Colonic mucosa (tissue), 4 donors: Measurements from ENCODE around the gene RBBP7. TPM values are rescaled to one million over a fixed set of nuclear protein-coding genes. Genes with fewer than 3 reads are reported as not detected.

Experiments used
- DNase-seq: peaks from one replicate; pipeline ENCODE4 v3.0.0-alpha.2; 2020
- H3K27ac ChIP-seq: fragments of 200-600 bp; one replicate; pipeline ENCODE4 v1.8.0; 2021
- H3K27me3 ChIP-seq: fragments of 200-600 bp; one replicate; pipeline ENCODE4 v1.8.0; 2021
- H3K36me3 ChIP-seq: fragments of 200-600 bp; one replicate; pipeline ENCODE4 v1.8.0; 2021
- H3K4me1 ChIP-seq: fragments of 200-600 bp; one replicate; pipeline ENCODE4 v1.8.0; 2021; ENCODE audit warnings: mild to moderate bottlenecking
- H3K4me3 ChIP-seq: fragments of 200-600 bp; one replicate; pipeline ENCODE4 v1.8.0; 2021
- H3K9ac ChIP-seq, 2 donors: one replicate each; pipeline ENCODE4 v1.7.0; 2013; ENCODE audit warnings: control low read depth in 2 of 2, low read depth in 2 of 2, low read length in 2 of 2
- H3K9me3 ChIP-seq: fragments of 200-600 bp; one replicate; pipeline ENCODE4 v1.8.0; 2021
- intact Hi-C: fragments of 100-400 bp; cut with DNase I; formaldehyde crosslinking; loops from one replicate; pipeline ENCODE4 v1.14.1; 2022
- total RNA-seq, 2 donors: library from RNA; stranded (reverse); fragmentation: NEBNext Ultra II Directional in 1 of 2; extraction: Animal tissue kit (Norgen Biotek cat#: 25700) in 1 of 2; gene quantifications; one replicate each; pipeline ENCODE4 v1.2.1, GENCODE V29; 2021
- TF ChIP-seq, protein P1 (sequence below): fragments of 200-600 bp; IDR thresholded peaks from one replicate; pipeline ENCODE4 v1.8.0; 2022; ENCODE audit warnings: antibody characterized with exemption, mild to moderate bottlenecking
- donor health status: healthy.
- donor health status: DM: no; HTN: no; CAD: no.
- donor health status: DM: no; HTN: no; CAD: no.

Gene RBBP7
- total RNA-seq, 2 donors from 2014 or later, result 89.3 to 112 TPM

DNA sequence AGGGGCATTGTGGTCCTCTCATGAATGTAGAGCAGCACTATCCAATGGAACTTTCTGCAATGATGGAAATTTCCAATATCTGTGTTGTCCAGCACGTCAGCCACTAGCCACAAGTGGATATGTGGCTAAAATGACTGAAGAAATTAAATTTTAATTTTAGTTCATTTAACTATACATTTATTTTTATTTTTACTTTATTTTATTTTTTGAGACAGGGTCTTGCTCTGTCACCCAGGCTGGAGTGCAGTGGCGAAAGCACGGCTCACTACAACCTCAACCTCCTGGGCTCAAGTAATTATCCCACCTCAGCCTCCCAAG lies 13.3 kb upstream of the RBBP7 start:
- TF ChIP-seq, protein P1, sequence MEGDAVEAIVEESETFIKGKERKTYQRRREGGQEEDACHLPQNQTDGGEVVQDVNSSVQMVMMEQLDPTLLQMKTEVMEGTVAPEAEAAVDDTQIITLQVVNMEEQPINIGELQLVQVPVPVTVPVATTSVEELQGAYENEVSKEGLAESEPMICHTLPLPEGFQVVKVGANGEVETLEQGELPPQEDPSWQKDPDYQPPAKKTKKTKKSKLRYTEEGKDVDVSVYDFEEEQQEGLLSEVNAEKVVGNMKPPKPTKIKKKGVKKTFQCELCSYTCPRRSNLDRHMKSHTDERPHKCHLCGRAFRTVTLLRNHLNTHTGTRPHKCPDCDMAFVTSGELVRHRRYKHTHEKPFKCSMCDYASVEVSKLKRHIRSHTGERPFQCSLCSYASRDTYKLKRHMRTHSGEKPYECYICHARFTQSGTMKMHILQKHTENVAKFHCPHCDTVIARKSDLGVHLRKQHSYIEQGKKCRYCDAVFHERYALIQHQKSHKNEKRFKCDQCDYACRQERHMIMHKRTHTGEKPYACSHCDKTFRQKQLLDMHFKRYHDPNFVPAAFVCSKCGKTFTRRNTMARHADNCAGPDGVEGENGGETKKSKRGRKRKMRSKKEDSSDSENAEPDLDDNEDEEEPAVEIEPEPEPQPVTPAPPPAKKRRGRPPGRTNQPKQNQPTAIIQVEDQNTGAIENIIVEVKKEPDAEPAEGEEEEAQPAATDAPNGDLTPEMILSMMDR, result no peak
- H3K9me3 ChIP-seq, result no peaks in the 10 kb centered on the region
- no peak overlapping the region for H3K9ac ChIP-seq
- no peaks in the 10 kb centered on the region for H3K4me1 ChIP-seq
- H3K27me3 ChIP-seq, result peaks cover 4% of the 10 kb centered on the region
- intact Hi-C loops, result loop anchor here (5.0 kb wide), 1 partner anchor 164 kb away; no protein-coding TSS in a partner anchor
- H3K27ac ChIP-seq, result no peak overlapping the region
- H3K36me3 ChIP-seq, result no peaks in the 10 kb centered on the region
- no peak for DNase-seq
- peak overlapping the region; percentile 40 for H3K4me3 ChIP-seq

DNA sequence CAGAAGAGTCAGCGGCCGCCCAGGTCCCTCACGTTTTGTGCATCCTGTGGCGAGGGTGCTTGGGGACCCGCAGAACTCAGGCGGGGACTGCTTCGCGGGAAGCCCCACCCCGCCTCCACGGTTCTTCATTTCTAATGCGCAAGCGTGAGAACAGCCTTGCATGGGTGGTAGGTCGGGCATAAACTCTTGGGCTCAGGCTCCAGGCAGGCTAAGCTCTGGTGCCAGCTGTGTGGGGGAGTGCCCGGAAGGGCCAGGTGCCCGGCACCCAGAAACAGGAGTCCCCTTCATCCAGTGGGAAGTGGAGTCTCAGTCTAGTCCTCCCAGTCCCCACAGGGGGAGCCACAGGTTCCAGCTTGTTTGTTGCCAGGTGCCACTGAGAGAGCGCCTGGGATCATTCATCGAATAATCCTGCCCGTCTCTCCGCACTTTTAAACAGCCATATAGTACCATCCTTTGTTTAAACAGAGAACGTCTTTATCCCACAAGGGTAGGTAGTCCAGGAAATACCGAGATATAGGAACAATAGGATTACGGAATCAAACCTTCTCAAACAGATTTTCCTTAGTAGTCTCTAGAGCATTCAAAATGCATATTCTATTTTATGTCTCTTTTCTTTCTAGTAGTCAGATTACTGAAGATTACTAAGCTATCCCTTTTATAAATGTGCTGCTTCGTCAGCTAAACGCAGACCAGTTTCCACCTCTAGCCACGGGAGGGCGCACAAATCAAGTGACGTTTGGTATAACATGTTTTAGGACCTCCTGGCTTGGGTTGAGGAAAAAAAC lies 12.7 kb upstream of the RBBP7 start:
- TF ChIP-seq, protein P1, result peak; percentile 55
- DNase-seq, result peak; percentile 82
- H3K27ac ChIP-seq, result peak overlapping the region; percentile 57
- intact Hi-C loops, result loop anchor here (5.0 kb wide), 1 partner anchor 164 kb away; no protein-coding TSS in a partner anchor
- no peaks in the 10 kb centered on the region for H3K36me3 ChIP-seq
- H3K27me3 ChIP-seq, result peaks cover 4% of the 10 kb centered on the region
- peak overlapping the region; percentile 50 to 74 for H3K9ac ChIP-seq
- peak overlapping the region; percentile 40 for H3K4me3 ChIP-seq
- no peaks in the 10 kb centered on the region for H3K9me3 ChIP-seq
- H3K4me1 ChIP-seq, result no peaks in the 10 kb centered on the region

DNA sequence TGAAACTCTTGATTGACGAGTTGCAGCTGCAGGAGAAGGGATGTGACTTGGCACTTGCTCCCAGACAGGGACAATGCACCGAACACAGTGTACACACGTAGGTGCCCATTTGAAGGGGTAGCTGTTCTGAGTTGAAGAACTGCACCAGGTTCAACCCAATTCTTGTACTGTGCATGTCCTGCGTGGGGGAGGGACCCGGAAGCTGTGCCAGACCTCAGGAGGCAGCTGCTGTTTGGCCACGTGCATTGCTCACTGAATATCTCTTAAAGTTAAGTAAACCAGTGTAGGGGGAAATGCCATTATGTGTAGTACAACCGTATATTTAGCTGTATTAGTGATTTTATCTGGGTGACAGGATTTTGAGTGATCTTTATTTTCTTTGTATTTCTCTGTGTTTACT lies 12.0 kb upstream of the RBBP7 start:
- H3K27me3 ChIP-seq, result peaks cover 4% of the 10 kb centered on the region
- H3K4me1 ChIP-seq, result no peaks in the 10 kb centered on the region
- peak; percentile 41 for DNase-seq
- peak overlapping the region; percentile 40 for H3K4me3 ChIP-seq
- TF ChIP-seq, protein P1, result no peak
- H3K36me3 ChIP-seq, result no peaks in the 10 kb centered on the region
- intact Hi-C loops, result loop anchor here (5.0 kb wide), 1 partner anchor 165 kb away; no protein-coding TSS in a partner anchor
- H3K9me3 ChIP-seq, result no peaks in the 10 kb centered on the region
- peak overlapping the region; percentile 57 for H3K27ac ChIP-seq
- peak overlapping the region in 1 of 2 donors; percentile 51 for H3K9ac ChIP-seq

DNA sequence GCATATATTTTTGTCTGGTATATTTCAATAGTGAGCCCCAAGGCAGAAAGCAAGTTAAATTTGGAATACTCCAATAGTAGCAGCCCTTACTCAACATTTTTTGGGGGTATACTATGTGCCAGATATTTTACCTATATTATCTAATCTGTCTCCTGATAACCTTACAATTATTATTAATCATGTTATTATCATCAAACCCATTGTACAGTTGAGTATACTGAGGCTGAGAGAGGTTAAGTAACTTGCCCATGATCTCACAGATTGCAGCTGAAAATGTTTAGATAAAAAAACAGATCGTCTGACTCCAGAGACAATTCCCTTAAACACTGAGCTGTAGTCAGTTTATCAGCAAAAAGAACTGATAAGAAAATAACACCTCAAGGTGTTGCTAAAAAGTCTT lies 6.5 kb upstream of the RBBP7 start:
- Histone ChIP-seq H3K9ac (no peak overlapping the region), H3K4me3 (no peak overlapping the region), H3K36me3 (no peaks in the 10 kb centered on the region), H3K27ac (no peak overlapping the region), H3K27me3 (no peaks in the 10 kb centered on the region), H3K9me3 (no peaks in the 10 kb centered on the region), H3K4me1 (no peaks in the 10 kb centered on the region)
- TF ChIP-seq, protein P1, result no peak
- intact Hi-C loops, result loop anchor here (10.0 kb wide), 1 partner anchor 58 kb away; no protein-coding TSS in a partner anchor
- no peak for DNase-seq

DNA sequence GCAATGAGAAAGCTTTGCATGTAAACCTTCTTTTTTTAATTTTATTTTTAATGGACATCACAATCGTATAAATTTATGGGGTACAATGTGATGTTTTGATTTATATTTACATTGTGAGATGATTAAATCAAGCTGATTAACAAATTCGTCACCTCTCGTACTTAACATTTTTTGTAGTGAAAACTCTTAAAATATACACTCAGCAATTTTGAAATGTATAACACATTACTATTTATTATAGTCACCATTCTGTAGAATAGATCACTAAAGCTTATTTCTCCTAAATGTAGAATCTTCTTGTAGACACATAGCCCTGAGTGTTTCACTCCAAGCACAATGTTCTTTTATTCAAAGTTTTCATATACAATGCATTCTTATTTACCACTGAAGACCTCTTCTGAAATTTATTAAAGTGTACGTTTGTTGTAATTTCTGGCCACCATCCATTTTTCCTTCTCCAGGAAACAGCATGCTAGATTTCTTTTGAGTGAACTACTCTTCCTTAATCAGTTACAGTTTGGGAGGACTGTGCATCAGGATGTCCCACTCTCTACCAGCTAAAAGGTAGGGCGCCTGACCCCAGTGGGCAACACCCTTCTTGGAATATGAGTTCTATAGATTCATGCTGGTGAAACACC lies 4.4 kb upstream of the RBBP7 start:
- H3K27me3 ChIP-seq, result no peaks in the 10 kb centered on the region
- intact Hi-C loops, result loop anchor here (10.0 kb wide), 1 partner anchor 60 kb away; no protein-coding TSS in a partner anchor
- no peaks in the 10 kb centered on the region for H3K36me3 ChIP-seq

More for the DNA sequence above, 4.4 kb upstream of the RBBP7 start:
- Histone ChIP-seq H3K4me1 (peaks cover 4% of the 10 kb centered on the region), H3K4me3 (no peak overlapping the region), H3K27ac (no peak overlapping the region), H3K9ac (no peak overlapping the region), H3K9me3 (no peaks in the 10 kb centered on the region)
- TF ChIP-seq, protein P1, result no peak
- no peak for DNase-seq
